ENCODE data around the gene KMT2D. TPM values are rescaled to one million over a fixed set of nuclear protein-coding genes. Genes with fewer than 3 reads are reported as not detected.

KMT2D gene
- total RNA-seq, 1 donor, result 24.6 TPM

DNA sequence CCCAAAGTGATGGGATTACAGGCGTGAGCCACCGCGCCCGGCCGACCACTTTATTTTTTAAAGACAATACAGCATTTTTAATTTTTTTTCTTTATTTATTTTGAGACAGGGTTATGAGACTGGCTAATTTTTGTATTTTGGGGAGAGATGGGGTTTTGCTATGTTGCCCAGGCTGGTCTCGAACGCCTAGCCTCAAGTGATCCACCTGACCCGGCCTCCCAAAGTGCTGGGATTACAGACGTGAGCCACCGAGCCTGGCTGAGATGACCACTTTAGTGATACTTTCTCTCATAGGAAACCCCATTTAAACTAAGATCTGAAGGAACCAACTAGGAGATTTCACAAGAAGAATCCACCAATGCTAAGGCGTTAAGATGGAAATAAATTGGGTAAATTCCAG, 10.4 kb upstream of the KMT2D start:
- no peak overlapping the region for H2AFZ ChIP-seq (ENCODE audit: low read length)
- H4K20me1 ChIP-seq (ENCODE audit: insufficient read depth, low read length), result no peaks in the 10 kb centered on the region

DNA sequence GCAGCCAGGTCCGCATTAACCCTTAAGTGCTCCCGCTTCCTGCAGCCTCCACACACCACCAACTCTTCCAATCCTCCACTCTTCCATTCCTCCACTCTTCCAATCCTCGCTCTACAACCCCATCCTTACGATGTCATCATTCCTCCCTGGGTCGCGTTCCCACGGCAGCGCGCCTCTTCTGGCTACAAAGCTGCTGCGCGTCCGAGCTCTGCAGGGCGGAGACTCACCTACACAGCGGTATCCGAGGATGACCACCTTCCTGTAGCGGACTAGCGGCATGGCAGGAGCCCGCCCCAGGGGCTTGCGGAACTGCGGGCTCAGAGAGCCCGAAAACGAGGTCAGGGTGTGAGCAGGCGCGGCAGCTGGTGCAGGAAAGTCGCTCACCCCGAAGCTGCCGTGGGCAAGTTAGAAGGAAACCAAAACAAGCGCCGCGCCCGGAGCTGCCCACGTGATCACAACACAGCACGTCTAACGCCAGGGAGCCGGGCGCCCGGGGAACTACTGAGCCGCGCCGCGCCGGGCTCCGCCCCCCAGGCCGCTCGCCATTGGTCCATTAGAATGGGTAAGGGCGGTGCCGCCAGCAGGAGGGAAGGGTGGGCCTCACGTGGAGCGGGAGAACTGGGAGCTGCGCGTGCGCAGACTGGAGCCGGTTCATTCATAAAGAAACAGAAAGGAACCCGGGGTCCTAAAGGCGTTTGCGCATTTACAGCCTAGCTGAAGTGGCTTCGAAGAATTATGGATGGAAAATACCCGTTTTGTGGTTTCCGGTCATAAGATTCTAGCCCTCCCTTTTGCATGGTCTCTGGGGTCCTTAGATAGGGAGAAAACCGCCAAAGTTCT, 9.1 kb upstream of the KMT2D start, which contains the start of gene RHEBL1:
TSS of gene RHEBL1 (minus strand) at position 473 of the 840 bp plus-strand sequence. CDS start at position 279, 194 bp downstream.
- no peaks in the 10 kb centered on the region for H3K36me3 ChIP-seq (ENCODE audit: insufficient read depth, low read length)
- peaks cover 11% of the 10 kb centered on the region for H3K4me1 ChIP-seq (ENCODE audit: insufficient read depth, low read length)
- no peaks in the 10 kb centered on the region for H3K9me3 ChIP-seq (ENCODE audit: low read depth, low read length)
- H3K79me2 ChIP-seq (ENCODE audit: insufficient read depth, low read length), result no peaks in the 10 kb centered on the region
- peak within 1 kb of the TSS; percentile 96 for H3K4me2 ChIP-seq (ENCODE audit: insufficient read depth, low read length)
- peak within 1 kb of the TSS; percentile 100 for H3K4me3 ChIP-seq (ENCODE audit: insufficient read depth, low read length)
- TF ChIP-seq, protein P1, sequence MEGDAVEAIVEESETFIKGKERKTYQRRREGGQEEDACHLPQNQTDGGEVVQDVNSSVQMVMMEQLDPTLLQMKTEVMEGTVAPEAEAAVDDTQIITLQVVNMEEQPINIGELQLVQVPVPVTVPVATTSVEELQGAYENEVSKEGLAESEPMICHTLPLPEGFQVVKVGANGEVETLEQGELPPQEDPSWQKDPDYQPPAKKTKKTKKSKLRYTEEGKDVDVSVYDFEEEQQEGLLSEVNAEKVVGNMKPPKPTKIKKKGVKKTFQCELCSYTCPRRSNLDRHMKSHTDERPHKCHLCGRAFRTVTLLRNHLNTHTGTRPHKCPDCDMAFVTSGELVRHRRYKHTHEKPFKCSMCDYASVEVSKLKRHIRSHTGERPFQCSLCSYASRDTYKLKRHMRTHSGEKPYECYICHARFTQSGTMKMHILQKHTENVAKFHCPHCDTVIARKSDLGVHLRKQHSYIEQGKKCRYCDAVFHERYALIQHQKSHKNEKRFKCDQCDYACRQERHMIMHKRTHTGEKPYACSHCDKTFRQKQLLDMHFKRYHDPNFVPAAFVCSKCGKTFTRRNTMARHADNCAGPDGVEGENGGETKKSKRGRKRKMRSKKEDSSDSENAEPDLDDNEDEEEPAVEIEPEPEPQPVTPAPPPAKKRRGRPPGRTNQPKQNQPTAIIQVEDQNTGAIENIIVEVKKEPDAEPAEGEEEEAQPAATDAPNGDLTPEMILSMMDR (IDR thresholded peaks at IDR 0.05; ENCODE audit: extremely low read depth, low read depth, low read length), result peak; percentile 15
- H4K20me1 ChIP-seq (ENCODE audit: insufficient read depth, low read length), result no peaks in the 10 kb centered on the region
- DNase-seq (ENCODE audit: insufficient read length, low spot score, missing footprints), result peak; percentile 99
- H3K27me3 ChIP-seq (ENCODE audit: insufficient read depth, low read length), result no peaks in the 10 kb centered on the region
- peak within 1 kb of the TSS; percentile 100 for H2AFZ ChIP-seq (ENCODE audit: low read length)
- H3K27ac ChIP-seq (ENCODE audit: low read depth, low read length), result peak within 1 kb of the TSS; percentile 60

More for the DNA sequence above, 10.4 kb upstream of the KMT2D start:
- Histone ChIP-seq H3K36me3 (ENCODE audit: insufficient read depth, low read length) (no peaks in the 10 kb centered on the region), H3K4me1 (ENCODE audit: insufficient read depth, low read length) (peaks cover 11% of the 10 kb centered on the region), H3K4me3 (ENCODE audit: insufficient read depth, low read length) (no peak overlapping the region), H3K9me3 (ENCODE audit: low read depth, low read length) (no peaks in the 10 kb centered on the region), H3K4me2 (ENCODE audit: insufficient read depth, low read length) (no peak overlapping the region), H3K27ac (ENCODE audit: low read depth, low read length) (no peak overlapping the region), H3K27me3 (ENCODE audit: insufficient read depth, low read length) (no peaks in the 10 kb centered on the region), H3K79me2 (ENCODE audit: insufficient read depth, low read length) (no peaks in the 10 kb centered on the region)
- TF ChIP-seq, protein P1 (IDR thresholded peaks at IDR 0.05; ENCODE audit: extremely low read depth, low read depth, low read length), result no peak
- DNase-seq (ENCODE audit: insufficient read length, low spot score, missing footprints), result no peak

DNA sequence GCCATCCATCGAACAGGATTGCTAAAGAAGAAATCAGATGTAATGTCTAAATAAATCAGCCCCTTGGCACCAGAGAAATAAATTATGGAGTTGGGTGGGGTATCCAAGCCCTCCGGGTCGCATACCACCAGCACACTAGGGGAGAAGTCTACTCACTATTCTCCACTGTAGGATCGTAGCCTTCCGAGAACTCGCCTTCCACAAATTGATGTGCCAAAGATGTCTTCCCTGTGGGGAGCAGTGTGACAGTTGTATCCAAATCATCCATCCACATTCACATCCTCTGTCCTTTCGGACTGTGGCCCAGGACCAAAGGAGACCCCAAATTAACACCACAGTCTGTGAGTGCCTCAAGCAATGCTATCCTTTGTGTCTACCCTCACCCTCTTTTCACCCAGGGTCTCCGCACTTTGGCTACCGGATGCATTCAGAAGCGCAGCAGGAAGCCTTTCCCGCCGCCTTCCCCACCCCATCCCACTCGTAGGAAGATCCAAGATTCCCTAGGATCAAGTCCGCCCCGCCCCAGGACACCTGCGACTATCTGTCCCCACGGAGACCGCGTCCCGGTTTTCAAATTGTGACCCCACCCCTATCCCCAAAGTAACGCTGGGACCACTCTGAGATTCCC, 8.4 kb upstream of the KMT2D start:
- Histone ChIP-seq H3K4me2 (ENCODE audit: insufficient read depth, low read length) (peak overlapping the region; percentile 96), H3K36me3 (ENCODE audit: insufficient read depth, low read length) (no peaks in the 10 kb centered on the region), H3K9me3 (ENCODE audit: low read depth, low read length) (no peaks in the 10 kb centered on the region), H3K27me3 (ENCODE audit: insufficient read depth, low read length) (no peaks in the 10 kb centered on the region), H3K27ac (ENCODE audit: low read depth, low read length) (peak overlapping the region; percentile 60), H4K20me1 (ENCODE audit: insufficient read depth, low read length) (no peaks in the 10 kb centered on the region), H2AFZ (ENCODE audit: low read length) (peak overlapping the region; percentile 100), H3K79me2 (ENCODE audit: insufficient read depth, low read length) (no peaks in the 10 kb centered on the region), H3K4me3 (ENCODE audit: insufficient read depth, low read length) (peak overlapping the region; percentile 100), H3K4me1 (ENCODE audit: insufficient read depth, low read length) (peaks cover 11% of the 10 kb centered on the region)
- TF ChIP-seq, protein P1 (IDR thresholded peaks at IDR 0.05; ENCODE audit: extremely low read depth, low read depth, low read length), result no peak
- peak; percentile 69 for DNase-seq (ENCODE audit: insufficient read length, low spot score, missing footprints)

DNA sequence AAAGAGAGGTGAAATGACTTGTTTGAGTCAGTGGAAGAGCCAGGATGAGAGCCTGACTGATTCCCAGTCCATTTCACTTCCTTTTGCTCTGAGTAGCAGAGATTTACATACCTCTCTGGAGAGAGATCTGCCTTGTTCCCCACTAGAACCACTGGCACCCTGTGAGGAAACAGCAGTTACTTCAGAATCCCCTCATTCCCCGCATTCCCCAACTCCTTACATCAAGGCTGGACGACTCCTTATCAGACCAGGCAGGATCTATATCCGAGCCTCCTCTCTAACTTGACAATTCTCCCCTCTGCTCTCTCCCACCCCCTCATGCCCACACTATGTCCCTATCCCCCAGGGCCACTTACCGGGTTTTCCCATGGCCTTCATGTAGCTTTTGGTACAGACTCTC, 5.5 kb upstream of the KMT2D start:
- H3K4me3 ChIP-seq (ENCODE audit: insufficient read depth, low read length), result no peak overlapping the region
- no peak overlapping the region for H2AFZ ChIP-seq (ENCODE audit: low read length)
- no peaks in the 10 kb centered on the region for H4K20me1 ChIP-seq (ENCODE audit: insufficient read depth, low read length)
- no peak overlapping the region for H3K27ac ChIP-seq (ENCODE audit: low read depth, low read length)
- TF ChIP-seq, protein P1 (IDR thresholded peaks at IDR 0.05; ENCODE audit: extremely low read depth, low read depth, low read length), result no peak
- H3K9me3 ChIP-seq (ENCODE audit: low read depth, low read length), result no peaks in the 10 kb centered on the region
- peaks cover 2% of the 10 kb centered on the region for H3K79me2 ChIP-seq (ENCODE audit: insufficient read depth, low read length)
- H3K36me3 ChIP-seq (ENCODE audit: insufficient read depth, low read length), result no peaks in the 10 kb centered on the region
- H3K27me3 ChIP-seq (ENCODE audit: insufficient read depth, low read length), result no peaks in the 10 kb centered on the region
- no peak for DNase-seq (ENCODE audit: insufficient read length, low spot score, missing footprints)
- H3K4me2 ChIP-seq (ENCODE audit: insufficient read depth, low read length), result no peak overlapping the region
- H3K4me1 ChIP-seq (ENCODE audit: insufficient read depth, low read length), result peaks cover 17% of the 10 kb centered on the region
